Hepatocyte (in vitro differentiated cells): Measurements from ENCODE around the gene MAP4K3. TPM values are rescaled to one million over a fixed set of nuclear protein-coding genes. Genes with fewer than 3 reads are reported as not detected.

Experiments
- DNase-seq: peaks from one replicate; pipeline ENCODE4 v3.0.0-alpha.2; 2016; ENCODE audit warnings: low spot score
- H2AFZ ChIP-seq: fragments of 200-600 bp; sonication (generic); 2 replicates; pipeline ENCODE4 v1.6.0; 2016; ENCODE audit warnings: antibody characterized with exemption, mild to moderate bottlenecking
- H3K27ac ChIP-seq: fragments of 200-600 bp; sonication (generic); 2 replicates; pipeline ENCODE4 v1.5.1; 2016; ENCODE audit warnings: mild to moderate bottlenecking
- H3K27me3 ChIP-seq: fragments of 200-600 bp; sonication (generic); 2 replicates; pipeline ENCODE4 v1.6.1; 2016
- H3K36me3 ChIP-seq: fragments of 200-600 bp; sonication (generic); replicated peaks from 2 replicates; pipeline ENCODE4 v1.5.1; 2016; ENCODE audit warnings: low read depth; ENCODE audit not compliant: insufficient read depth
- H3K4me1 ChIP-seq: fragments of 200-600 bp; sonication (generic); 2 replicates; pipeline ENCODE4 v1.5.1; 2016; ENCODE audit warnings: mild to moderate bottlenecking, moderate library complexity; ENCODE audit not compliant: insufficient read depth
- H3K4me2 ChIP-seq: fragments of 200-600 bp; sonication (generic); 2 replicates; pipeline ENCODE4 v1.6.0; 2016
- H3K4me3 ChIP-seq: fragments of 200-600 bp; sonication (generic); 2 replicates; pipeline ENCODE4 v1.5.1; 2016; ENCODE audit warnings: mild to moderate bottlenecking
- H3K79me2 ChIP-seq: fragments of 200-600 bp; sonication (generic); 2 replicates; pipeline ENCODE4 v1.6.0; 2017; ENCODE audit warnings: mild to moderate bottlenecking
- H3K9me2 ChIP-seq: fragments of 200-600 bp; sonication (generic); replicated peaks from 2 replicates; pipeline ENCODE4 v1.6.0; 2017; ENCODE audit warnings: mild to moderate bottlenecking; ENCODE audit not compliant: insufficient read depth
- H3K9me3 ChIP-seq: fragments of 200-600 bp; sonication (generic); 2 replicates; pipeline ENCODE4 v1.5.1; 2016; ENCODE audit warnings: low read depth, mild to moderate bottlenecking
- H4K20me1 ChIP-seq: fragments of 200-600 bp; sonication (generic); 2 replicates; pipeline ENCODE4 v1.6.0; 2016; ENCODE audit warnings: mild to moderate bottlenecking; ENCODE audit not compliant: insufficient read depth, poor library complexity, severe bottlenecking
- CTCF ChIP-seq: fragments of 200-600 bp; sonication (generic); IDR thresholded peaks from 2 replicates; pipeline ENCODE4 v1.5.1; 2016; ENCODE audit warnings: antibody characterized with exemption, mild to moderate bottlenecking; ENCODE audit not compliant: poor library complexity
- EZH2 ChIP-seq: fragments of 200-600 bp; sonication (generic); IDR thresholded peaks from 2 replicates; pipeline ENCODE4 v1.6.1; 2016; ENCODE audit warnings: antibody characterized with exemption, mild to moderate bottlenecking, borderline replicate concordance
- EZH2phosphoT487 ChIP-seq: fragments of 200-600 bp; sonication (generic); IDR thresholded peaks from one replicate; pipeline ENCODE4 v1.6.1; 2018; ENCODE audit warnings: antibody characterized with exemption, mild to moderate bottlenecking, low read depth, moderate library complexity; ENCODE audit not compliant: unreplicated experiment, severe bottlenecking
- WGBS: methylation state at CpG from one replicate; pipeline ENCODE4 v1.1.6; 2016; ENCODE audit warnings: low lambda C conversion rate; ENCODE audit errors: missing lambda C conversion rate; 5-methylcytosine and 5-hydroxymethylcytosine counted together
- polyA plus RNA-seq: library from polyadenylated mRNA; unstranded; fragments of >200 nt; fragmentation: Nextera tagmentation; extraction: Ambion mirVana; gene quantifications from 2 replicates; pipeline ENCODE4 v1.2.1, GENCODE V29; 2016
- total RNA-seq: library from RNA; depleted of rRNA; stranded (reverse); fragments of >200 nt; gene quantifications from 2 replicates; pipeline ENCODE4 v1.2.3, GENCODE V29; 2014

MAP4K3 gene
- total and polyA plus RNA-seq, 2 experiments from 2014 or later = 24.5 to 65.1 TPM

GRCh38 chr2:39432701-39433100 lies 4.4 kb downstream of the MAP4K3 start:
- Histone ChIP-seq H3K79me2 (peaks cover 91% of the 10 kb centered on the region), H3K4me1 (peaks cover 34% of the 10 kb centered on the region), H3K27me3 (no peaks in the 10 kb centered on the region), H3K9me2 (no peaks in the 10 kb centered on the region), H4K20me1 (peaks cover 57% of the 10 kb centered on the region), H3K27ac (no peak overlapping the region), H3K9me3 (no peaks in the 10 kb centered on the region), H3K4me3 (no peak overlapping the region), H2AFZ (no peak overlapping the region), H3K4me2 (peak overlapping the region; percentile 82), H3K36me3 (no peaks in the 10 kb centered on the region)
- DNase-seq = no peak
- TF ChIP-seq EZH2phosphoT487 (no peak), EZH2 (no peak), CTCF (no peak)
- 63% methylated on average over 5 of the region's 5 CpGs for WGBS

GRCh38 chr2:39431592-39432316 lies 5.3 kb downstream of the MAP4K3 start:
- no peaks in the 10 kb centered on the region for H3K36me3 ChIP-seq
- no peak for DNase-seq
- no peaks in the 10 kb centered on the region for H3K9me2 ChIP-seq
- no peak overlapping the region for H3K4me3 ChIP-seq
- H4K20me1 ChIP-seq = peaks cover 66% of the 10 kb centered on the region
- H3K27me3 ChIP-seq = no peaks in the 10 kb centered on the region
- H3K4me2 ChIP-seq = peak overlapping the region; percentile 8
- H2AFZ ChIP-seq = no peak overlapping the region
- H3K27ac ChIP-seq = no peak overlapping the region
- peaks cover 100% of the 10 kb centered on the region for H3K79me2 ChIP-seq
- H3K9me3 ChIP-seq = no peaks in the 10 kb centered on the region
- WGBS = 46% methylated on average over 3 of the region's 3 CpGs
- TF ChIP-seq EZH2phosphoT487 = no peak
- TF ChIP-seq EZH2 = no peak
- no peak for TF ChIP-seq CTCF
- H3K4me1 ChIP-seq = peaks cover 34% of the 10 kb centered on the region

- H3K4me1 ChIP-seq = peaks cover 24% of the 10 kb centered on the region
- H3K9me3 ChIP-seq = no peaks in the 10 kb centered on the region
- H4K20me1 ChIP-seq = peaks cover 68% of the 10 kb centered on the region
- H3K36me3 ChIP-seq = no peaks in the 10 kb centered on the region
- H3K4me3 ChIP-seq = no peak overlapping the region
- H2AFZ ChIP-seq = no peak overlapping the region
- no peaks in the 10 kb centered on the region for H3K9me2 ChIP-seq
- no peaks in the 10 kb centered on the region for H3K27me3 ChIP-seq
- no peak overlapping the region for H3K27ac ChIP-seq
- no peak for DNase-seq
- 83% methylated on average over 1 of the region's 1 CpG for WGBS
- H3K4me2 ChIP-seq = no peak overlapping the region
- no peak for TF ChIP-seq CTCF
- no peak for TF ChIP-seq EZH2
- TF ChIP-seq EZH2phosphoT487 = no peak
- H3K79me2 ChIP-seq = peaks cover 100% of the 10 kb centered on the region
These were observed 7.3 kb downstream of the MAP4K3 start for GRCh38 chr2:39429746-39430145.
